HepG2 (cell line): ENCODE data around the gene DDAH1. TPM values are rescaled to one million over a fixed set of nuclear protein-coding genes. Genes with fewer than 3 reads are reported as not detected.

Experiments used
- ATF7 ChIP-seq, 2 experiments: fragments of 450-650 bp in 1 of 2; sonication (generic) in 1 of 2; formaldehyde crosslinking in 1 of 2; IDR thresholded peaks; 2 replicates each; pipeline versions ENCODE4 v1.4.0 to v1.6.1; 2016 to 2020; ENCODE audit warnings: antibody characterized with exemption in 1 of 2, mild to moderate bottlenecking in 1 of 2, missing genetic modification reagents in 1 of 2
- CREB1 ChIP-seq, 2 experiments: fragments of 450-650 bp in 1 of 2; IDR thresholded peaks; 2 replicates each; pipeline ENCODE4 v1.6.1; 2016 to 2017; ENCODE audit warnings: control low read depth in 1 of 2, mild to moderate bottlenecking in 1 of 2, missing compliant biosample characterization in 1 of 2, missing genetic modification characterization in 1 of 2
- KDM2A ChIP-seq: sonication (generic); formaldehyde crosslinking; IDR thresholded peaks from 2 replicates; pipeline ENCODE4 v1.4.0; 2020; ENCODE audit warnings: low read depth, missing genetic modification reagents, borderline replicate concordance
- polyA plus RNA-seq, 8 experiments: library from polyadenylated mRNA; depleted of rRNA in 3 of 8; stranded (reverse) in 7 of 8; unstranded in 1 of 8; fragments of >200 nt; fragmentation: Illumina TruSeq in 4 of 8; extraction: Trizol in 4 of 8; gene quantifications; 2 replicates each; pipeline versions ENCODE4 v1.2.1 to v1.2.3, GENCODE V29; 2011 to 2016; ENCODE audit warnings: low read depth in 4 of 8, missing spikeins in 1 of 8, mixed read lengths in 1 of 8; ENCODE audit not compliant: insufficient read depth in 1 of 8
- total RNA-seq, 5 experiments: library from RNA; depleted of rRNA; stranded (reverse); fragments of >200 nt; fragmentation: Illumina TruSeq; extraction: Trizol; gene quantifications; 2 replicates each; pipeline ENCODE4 v1.2.3, GENCODE V29; 2016; ENCODE audit warnings: low read depth in 1 of 5
- TF ChIP-seq, protein P1 (sequence below): sonication (generic); formaldehyde crosslinking; IDR thresholded peaks from 2 replicates; pipeline ENCODE4 v1.5.0; 2020; ENCODE audit warnings: mild to moderate bottlenecking, missing genetic modification reagents, borderline replicate concordance
- TF ChIP-seq, protein P2 (sequence below): sonication (generic); formaldehyde crosslinking; IDR thresholded peaks from 2 replicates; pipeline ENCODE4 v1.4.0; 2020; ENCODE audit warnings: missing genetic modification reagents

DDAH1 gene
- total and polyA plus RNA-seq, 2 of the 13 experiments (the other 11 are each of a cell fraction or from before 2014, with no cell fraction given), result 39.7 to 64.4 TPM

DNA sequence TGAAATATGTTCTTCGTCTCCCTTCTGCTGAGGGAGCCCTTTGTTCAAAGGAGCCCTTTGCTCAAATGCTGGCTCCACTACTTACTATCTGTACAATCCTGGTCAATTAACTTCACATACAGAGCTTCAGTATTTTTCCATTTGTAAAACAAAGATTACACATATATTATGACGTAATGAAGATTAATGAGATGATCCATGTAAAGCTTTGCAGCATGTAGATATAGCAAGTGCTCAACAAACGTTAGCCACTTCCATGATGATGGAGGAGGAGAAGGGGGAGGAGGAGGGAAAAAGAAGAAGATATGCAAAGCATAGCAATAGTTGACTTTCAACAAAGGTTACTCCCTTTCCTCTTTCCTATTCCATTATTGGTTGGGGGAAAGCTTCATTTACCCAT, 10.1 kb upstream of the DDAH1 start (continued):
- TF ChIP-seq ATF7 (IDR thresholded peaks at IDR 0.05) (peak; percentile 82), ATF7 (CRISPR knock-in tag; IDR thresholded peaks at IDR 0.05) (no peak), CREB1 (IDR thresholded peaks at IDR 0.05) (peak; percentile 35; the same call in 1 of the 2 replicates), CREB1 (CRISPR knock-in tag; IDR thresholded peaks at IDR 0.05) (no peak), KDM2A (CRISPR knock-in tag) (no peak)
- TF ChIP-seq, protein P1, sequence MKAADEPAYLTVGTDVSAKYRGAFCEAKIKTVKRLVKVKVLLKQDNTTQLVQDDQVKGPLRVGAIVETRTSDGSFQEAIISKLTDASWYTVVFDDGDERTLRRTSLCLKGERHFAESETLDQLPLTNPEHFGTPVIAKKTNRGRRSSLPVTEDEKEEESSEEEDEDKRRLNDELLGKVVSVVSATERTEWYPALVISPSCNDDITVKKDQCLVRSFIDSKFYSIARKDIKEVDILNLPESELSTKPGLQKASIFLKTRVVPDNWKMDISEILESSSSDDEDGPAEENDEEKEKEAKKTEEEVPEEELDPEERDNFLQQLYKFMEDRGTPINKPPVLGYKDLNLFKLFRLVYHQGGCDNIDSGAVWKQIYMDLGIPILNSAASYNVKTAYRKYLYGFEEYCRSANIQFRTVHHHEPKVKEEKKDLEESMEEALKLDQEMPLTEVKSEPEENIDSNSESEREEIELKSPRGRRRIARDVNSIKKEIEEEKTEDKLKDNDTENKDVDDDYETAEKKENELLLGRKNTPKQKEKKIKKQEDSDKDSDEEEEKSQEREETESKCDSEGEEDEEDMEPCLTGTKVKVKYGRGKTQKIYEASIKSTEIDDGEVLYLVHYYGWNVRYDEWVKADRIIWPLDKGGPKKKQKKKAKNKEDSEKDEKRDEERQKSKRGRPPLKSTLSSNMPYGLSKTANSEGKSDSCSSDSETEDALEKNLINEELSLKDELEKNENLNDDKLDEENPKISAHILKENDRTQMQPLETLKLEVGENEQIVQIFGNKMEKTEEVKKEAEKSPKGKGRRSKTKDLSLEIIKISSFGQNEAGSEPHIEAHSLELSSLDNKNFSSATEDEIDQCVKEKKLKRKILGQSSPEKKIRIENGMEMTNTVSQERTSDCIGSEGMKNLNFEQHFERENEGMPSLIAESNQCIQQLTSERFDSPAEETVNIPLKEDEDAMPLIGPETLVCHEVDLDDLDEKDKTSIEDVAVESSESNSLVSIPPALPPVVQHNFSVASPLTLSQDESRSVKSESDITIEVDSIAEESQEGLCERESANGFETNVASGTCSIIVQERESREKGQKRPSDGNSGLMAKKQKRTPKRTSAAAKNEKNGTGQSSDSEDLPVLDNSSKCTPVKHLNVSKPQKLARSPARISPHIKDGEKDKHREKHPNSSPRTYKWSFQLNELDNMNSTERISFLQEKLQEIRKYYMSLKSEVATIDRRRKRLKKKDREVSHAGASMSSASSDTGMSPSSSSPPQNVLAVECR (CRISPR knock-in tag), result no peak
- TF ChIP-seq, protein P2, sequence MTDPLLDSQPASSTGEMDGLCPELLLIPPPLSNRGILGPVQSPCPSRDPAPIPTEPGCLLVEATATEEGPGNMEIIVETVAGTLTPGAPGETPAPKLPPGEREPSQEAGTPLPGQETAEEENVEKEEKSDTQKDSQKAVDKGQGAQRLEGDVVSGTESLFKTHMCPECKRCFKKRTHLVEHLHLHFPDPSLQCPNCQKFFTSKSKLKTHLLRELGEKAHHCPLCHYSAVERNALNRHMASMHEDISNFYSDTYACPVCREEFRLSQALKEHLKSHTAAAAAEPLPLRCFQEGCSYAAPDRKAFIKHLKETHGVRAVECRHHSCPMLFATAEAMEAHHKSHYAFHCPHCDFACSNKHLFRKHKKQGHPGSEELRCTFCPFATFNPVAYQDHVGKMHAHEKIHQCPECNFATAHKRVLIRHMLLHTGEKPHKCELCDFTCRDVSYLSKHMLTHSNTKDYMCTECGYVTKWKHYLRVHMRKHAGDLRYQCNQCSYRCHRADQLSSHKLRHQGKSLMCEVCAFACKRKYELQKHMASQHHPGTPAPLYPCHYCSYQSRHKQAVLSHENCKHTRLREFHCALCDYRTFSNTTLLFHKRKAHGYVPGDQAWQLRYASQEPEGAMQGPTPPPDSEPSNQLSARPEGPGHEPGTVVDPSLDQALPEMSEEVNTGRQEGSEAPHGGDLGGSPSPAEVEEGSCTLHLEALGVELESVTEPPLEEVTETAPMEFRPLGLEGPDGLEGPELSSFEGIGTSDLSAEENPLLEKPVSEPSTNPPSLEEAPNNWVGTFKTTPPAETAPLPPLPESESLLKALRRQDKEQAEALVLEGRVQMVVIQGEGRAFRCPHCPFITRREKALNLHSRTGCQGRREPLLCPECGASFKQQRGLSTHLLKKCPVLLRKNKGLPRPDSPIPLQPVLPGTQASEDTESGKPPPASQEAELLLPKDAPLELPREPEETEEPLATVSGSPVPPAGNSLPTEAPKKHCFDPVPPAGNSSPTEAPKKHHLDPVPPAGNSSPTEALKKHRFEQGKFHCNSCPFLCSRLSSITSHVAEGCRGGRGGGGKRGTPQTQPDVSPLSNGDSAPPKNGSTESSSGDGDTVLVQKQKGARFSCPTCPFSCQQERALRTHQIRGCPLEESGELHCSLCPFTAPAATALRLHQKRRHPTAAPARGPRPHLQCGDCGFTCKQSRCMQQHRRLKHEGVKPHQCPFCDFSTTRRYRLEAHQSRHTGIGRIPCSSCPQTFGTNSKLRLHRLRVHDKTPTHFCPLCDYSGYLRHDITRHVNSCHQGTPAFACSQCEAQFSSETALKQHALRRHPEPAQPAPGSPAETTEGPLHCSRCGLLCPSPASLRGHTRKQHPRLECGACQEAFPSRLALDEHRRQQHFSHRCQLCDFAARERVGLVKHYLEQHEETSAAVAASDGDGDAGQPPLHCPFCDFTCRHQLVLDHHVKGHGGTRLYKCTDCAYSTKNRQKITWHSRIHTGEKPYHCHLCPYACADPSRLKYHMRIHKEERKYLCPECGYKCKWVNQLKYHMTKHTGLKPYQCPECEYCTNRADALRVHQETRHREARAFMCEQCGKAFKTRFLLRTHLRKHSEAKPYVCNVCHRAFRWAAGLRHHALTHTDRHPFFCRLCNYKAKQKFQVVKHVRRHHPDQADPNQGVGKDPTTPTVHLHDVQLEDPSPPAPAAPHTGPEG (CRISPR knock-in tag), result no peak
